Prostate gland (tissue), 2 donors: ENCODE data around the gene RYR3. TPM values are rescaled to one million over a fixed set of nuclear protein-coding genes. Genes with fewer than 3 reads are reported as not detected.

ENCODE experiments used
- DNase-seq: peaks from one replicate; pipeline ENCODE4 v3.0.0-alpha.2; 2019; ENCODE audit warnings: low spot score
- H3K27ac ChIP-seq, 2 donors: fragments of 200-600 bp; sonication (generic); 2 replicates each; pipeline ENCODE4 v1.5.1; 2017 to 2019
- H3K27me3 ChIP-seq: fragments of 200-600 bp; sonication (generic); replicated peaks from 2 replicates; pipeline ENCODE4 v1.5.1; 2019; ENCODE audit not compliant: insufficient read depth
- H3K36me3 ChIP-seq, 2 donors: fragments of 200-600 bp; sonication (generic); 1 replicate in 1 of 2; 2 replicates in 1 of 2; pipeline versions ENCODE4 v1.5.1 to v1.8.1; 2017 to 2019
- H3K4me1 ChIP-seq: fragments of 200-600 bp; sonication (generic); replicated peaks from 2 replicates; pipeline ENCODE4 v1.5.1; 2019
- H3K4me3 ChIP-seq, 2 donors: fragments of 200-600 bp; sonication (generic); 2 replicates each; pipeline ENCODE4 v1.5.1; 2017 to 2019
- H3K9me3 ChIP-seq: fragments of 200-600 bp; sonication (generic); 2 replicates; pipeline ENCODE4 v1.5.1; 2017
- CTCF ChIP-seq, 4 experiments: fragments of 200-600 bp in 2 of 4; fragments of 450-650 bp in 2 of 4; sonication (generic) in 2 of 4; IDR thresholded peaks; 1 replicate in 3 of 4; 2 replicates in 1 of 4; pipeline ENCODE4 v1.5.1; 2016 to 2019; ENCODE audit warnings: antibody characterized with exemption in 4 of 4, mild to moderate bottlenecking in 2 of 4, moderate library complexity in 2 of 4
- POLR2A ChIP-seq: fragments of 450-650 bp; IDR thresholded peaks from one replicate; pipeline ENCODE4 v1.6.1; 2016; ENCODE audit warnings: antibody characterized with exemption, mild to moderate bottlenecking
- POLR2AphosphoS5 ChIP-seq: sonication (generic); formaldehyde crosslinking; IDR thresholded peaks from one replicate; pipeline ENCODE4 v1.6.1; 2017; ENCODE audit warnings: antibody characterized with exemption
- WGBS: methylation state at CpG from one replicate; pipeline ENCODE4 v1.1.5; 2018; 5-methylcytosine and 5-hydroxymethylcytosine counted together
- intact Hi-C: fragments of 100-400 bp; cut with DNase I; formaldehyde crosslinking; loops from one replicate; pipeline ENCODE4 v1.14.2; 2022
- total RNA-seq, 2 donors: library from RNA; depleted of rRNA; stranded (reverse); fragments of >200 nt; gene quantifications; one replicate each; pipeline ENCODE4 v1.1.0, GENCODE V29; 2016

RYR3 gene
- total RNA-seq, 2 donors from 2014 or later = 0.41 to 2.3 TPM

- Histone ChIP-seq H3K27ac (no peak overlapping the region), H3K4me3 (no peak overlapping the region), H3K36me3 (no peaks in the 10 kb centered on the region), H3K9me3 (no peaks in the 10 kb centered on the region), H3K27me3 (no peaks in the 10 kb centered on the region), H3K4me1 (no peaks in the 10 kb centered on the region)
- WGBS = 76% methylated on average over 2 of the region's 2 CpGs
- intact Hi-C loops = no loop called here
- TF ChIP-seq POLR2A (no peak), POLR2AphosphoS5 (no peak), CTCF (IDR thresholded peaks at IDR 0.05) (no peak)
- no peak for DNase-seq
Measured at GRCh38 chr15:33797651-33798050, 486.9 kb downstream of the RYR3 start.

GRCh38 chr15:33801954-33802353 lies 491.2 kb downstream of the RYR3 start:
- Histone ChIP-seq H3K9me3 (no peaks in the 10 kb centered on the region), H3K27me3 (no peaks in the 10 kb centered on the region), H3K27ac (no peak overlapping the region), H3K36me3 (no peaks in the 10 kb centered on the region), H3K4me1 (no peaks in the 10 kb centered on the region), H3K4me3 (no peak overlapping the region)
- DNase-seq = no peak
- WGBS = 26% methylated on average over 2 of the region's 2 CpGs
- TF ChIP-seq POLR2A (no peak), CTCF (IDR thresholded peaks at IDR 0.05) (no peak), POLR2AphosphoS5 (no peak)
- intact Hi-C loops = no loop called here

GRCh38 chr15:33807665-33808064 lies 496.9 kb downstream of the RYR3 start:
- no peaks in the 10 kb centered on the region for H3K36me3 ChIP-seq

GRCh38 chr15:33808720-33809457 lies 498.1 kb downstream of the RYR3 start:
- H3K4me1 ChIP-seq = no peaks in the 10 kb centered on the region
- H3K4me3 ChIP-seq = no peak overlapping the region
- intact Hi-C loops = no loop called here
- H3K36me3 ChIP-seq = no peaks in the 10 kb centered on the region
- TF ChIP-seq POLR2A = no peak
- H3K27me3 ChIP-seq = no peaks in the 10 kb centered on the region
- no peak overlapping the region for H3K27ac ChIP-seq
- 76% methylated on average over 10 of the region's 10 CpGs for WGBS
- H3K9me3 ChIP-seq = no peaks in the 10 kb centered on the region
- no peak for DNase-seq

More at GRCh38 chr15:33807665-33808064, 496.9 kb downstream of the RYR3 start:
- no peak for DNase-seq
- Histone ChIP-seq H3K27ac (no peak overlapping the region), H3K4me1 (no peaks in the 10 kb centered on the region), H3K27me3 (no peaks in the 10 kb centered on the region), H3K4me3 (no peak overlapping the region), H3K9me3 (no peaks in the 10 kb centered on the region)
- no peak for TF ChIP-seq POLR2A
- no peak for TF ChIP-seq POLR2AphosphoS5
- no peak for TF ChIP-seq CTCF (IDR thresholded peaks at IDR 0.05)
- intact Hi-C loops = no loop called here
- 79% methylated on average over 5 of the region's 5 CpGs for WGBS

GRCh38 chr15:33810073-33810595 lies 499.4 kb downstream of the RYR3 start:
- intact Hi-C loops = no loop called here

More at GRCh38 chr15:33810073-33810595, 499.4 kb downstream of the RYR3 start:
- H3K4me3 ChIP-seq = no peak overlapping the region
- no peaks in the 10 kb centered on the region for H3K36me3 ChIP-seq
- no peaks in the 10 kb centered on the region for H3K4me1 ChIP-seq
- WGBS = 92% methylated on average over 10 of the region's 10 CpGs
- H3K27me3 ChIP-seq = no peaks in the 10 kb centered on the region
- no peaks in the 10 kb centered on the region for H3K9me3 ChIP-seq
- DNase-seq = no peak
- TF ChIP-seq POLR2A (no peak), CTCF (IDR thresholded peaks at IDR 0.05) (no peak), POLR2AphosphoS5 (no peak)
- H3K27ac ChIP-seq = no peak overlapping the region
